Measurements from ENCODE around the gene PLPP2.

- TF ChIP-seq, protein P1, sequence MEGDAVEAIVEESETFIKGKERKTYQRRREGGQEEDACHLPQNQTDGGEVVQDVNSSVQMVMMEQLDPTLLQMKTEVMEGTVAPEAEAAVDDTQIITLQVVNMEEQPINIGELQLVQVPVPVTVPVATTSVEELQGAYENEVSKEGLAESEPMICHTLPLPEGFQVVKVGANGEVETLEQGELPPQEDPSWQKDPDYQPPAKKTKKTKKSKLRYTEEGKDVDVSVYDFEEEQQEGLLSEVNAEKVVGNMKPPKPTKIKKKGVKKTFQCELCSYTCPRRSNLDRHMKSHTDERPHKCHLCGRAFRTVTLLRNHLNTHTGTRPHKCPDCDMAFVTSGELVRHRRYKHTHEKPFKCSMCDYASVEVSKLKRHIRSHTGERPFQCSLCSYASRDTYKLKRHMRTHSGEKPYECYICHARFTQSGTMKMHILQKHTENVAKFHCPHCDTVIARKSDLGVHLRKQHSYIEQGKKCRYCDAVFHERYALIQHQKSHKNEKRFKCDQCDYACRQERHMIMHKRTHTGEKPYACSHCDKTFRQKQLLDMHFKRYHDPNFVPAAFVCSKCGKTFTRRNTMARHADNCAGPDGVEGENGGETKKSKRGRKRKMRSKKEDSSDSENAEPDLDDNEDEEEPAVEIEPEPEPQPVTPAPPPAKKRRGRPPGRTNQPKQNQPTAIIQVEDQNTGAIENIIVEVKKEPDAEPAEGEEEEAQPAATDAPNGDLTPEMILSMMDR (IDR thresholded peaks at IDR 0.05), result no peak
- no peak for TF ChIP-seq POLR2A (IDR thresholded peaks at IDR 0.05)
These were observed at the start of gene PLPP2 for GRCh38 chr19:291006-291521.

Measured in heart left ventricle (tissue), 13 donors.